Esophagus (tissue), 2 donors: ENCODE data around the gene TTLL7. TPM values are rescaled to one million over a fixed set of nuclear protein-coding genes. Genes with fewer than 3 reads are reported as not detected.

Experiments used
- H3K27ac ChIP-seq, 2 donors: one replicate each; pipeline ENCODE4 v1.5.1; 2013; ENCODE audit warnings: low read depth in 2 of 2, mild to moderate bottlenecking in 2 of 2, inconsistent platforms in 1 of 2, low read length in 1 of 2, moderate library complexity in 1 of 2
- H3K27me3 ChIP-seq, 2 donors: one replicate each; pipeline ENCODE4 v1.6.1; 2013; ENCODE audit warnings: low read length in 2 of 2, control low read depth in 1 of 2, mild to moderate bottlenecking in 1 of 2; ENCODE audit not compliant: insufficient read depth in 2 of 2, control insufficient read depth in 1 of 2
- H3K36me3 ChIP-seq, 2 donors: one replicate each; pipeline ENCODE4 v1.6.1; 2013; ENCODE audit warnings: low read length in 1 of 2; ENCODE audit not compliant: control insufficient read depth in 2 of 2, insufficient read depth in 2 of 2
- H3K4me1 ChIP-seq, 2 donors: one replicate each; pipeline ENCODE4 v1.6.1; 2013; ENCODE audit warnings: low read length in 1 of 2; ENCODE audit not compliant: control insufficient read depth in 2 of 2, insufficient read depth in 2 of 2
- H3K4me3 ChIP-seq, 2 donors: one replicate each; pipeline ENCODE4 v1.5.1; 2013; ENCODE audit warnings: low read length in 2 of 2, mild to moderate bottlenecking in 2 of 2, low read depth in 1 of 2, moderate library complexity in 1 of 2
- H3K9me3 ChIP-seq, 2 donors: one replicate each; pipeline ENCODE4 v1.6.1; 2013; ENCODE audit warnings: mild to moderate bottlenecking in 2 of 2, low read depth in 1 of 2, low read length in 1 of 2, moderate library complexity in 1 of 2; ENCODE audit not compliant: control insufficient read depth in 2 of 2, insufficient read depth in 1 of 2
- WGBS, 2 donors: extraction: QIAGEN DNeasy Blood & Tissue Kit; methylation state at CpG; one replicate each; pipeline ENCODE4 v1.1.7; 2013; 5-methylcytosine and 5-hydroxymethylcytosine counted together
- polyA plus RNA-seq, 2 donors: library from polyadenylated mRNA; stranded (reverse); fragments of 200-250 nt; gene quantifications; one replicate each; pipeline ENCODE4 v1.2.3, GENCODE V29; 2013
- donor health status: healthy with polysubstance abuse.
- donor health status: Bipolar disorder and iron deficiency.

Gene TTLL7, protein sequence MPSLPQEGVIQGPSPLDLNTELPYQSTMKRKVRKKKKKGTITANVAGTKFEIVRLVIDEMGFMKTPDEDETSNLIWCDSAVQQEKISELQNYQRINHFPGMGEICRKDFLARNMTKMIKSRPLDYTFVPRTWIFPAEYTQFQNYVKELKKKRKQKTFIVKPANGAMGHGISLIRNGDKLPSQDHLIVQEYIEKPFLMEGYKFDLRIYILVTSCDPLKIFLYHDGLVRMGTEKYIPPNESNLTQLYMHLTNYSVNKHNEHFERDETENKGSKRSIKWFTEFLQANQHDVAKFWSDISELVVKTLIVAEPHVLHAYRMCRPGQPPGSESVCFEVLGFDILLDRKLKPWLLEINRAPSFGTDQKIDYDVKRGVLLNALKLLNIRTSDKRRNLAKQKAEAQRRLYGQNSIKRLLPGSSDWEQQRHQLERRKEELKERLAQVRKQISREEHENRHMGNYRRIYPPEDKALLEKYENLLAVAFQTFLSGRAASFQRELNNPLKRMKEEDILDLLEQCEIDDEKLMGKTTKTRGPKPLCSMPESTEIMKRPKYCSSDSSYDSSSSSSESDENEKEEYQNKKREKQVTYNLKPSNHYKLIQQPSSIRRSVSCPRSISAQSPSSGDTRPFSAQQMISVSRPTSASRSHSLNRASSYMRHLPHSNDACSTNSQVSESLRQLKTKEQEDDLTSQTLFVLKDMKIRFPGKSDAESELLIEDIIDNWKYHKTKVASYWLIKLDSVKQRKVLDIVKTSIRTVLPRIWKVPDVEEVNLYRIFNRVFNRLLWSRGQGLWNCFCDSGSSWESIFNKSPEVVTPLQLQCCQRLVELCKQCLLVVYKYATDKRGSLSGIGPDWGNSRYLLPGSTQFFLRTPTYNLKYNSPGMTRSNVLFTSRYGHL
- 1 to 10 TPM; 1.6 to 3.6 TPM for polyA plus RNA-seq

GRCh38 chr1:83998498-83999315, at the start of gene TTLL7:
TSS of gene TTLL7 (minus strand) at chr1:83999132. CDS start at chr1:83952211, 46,921 bp downstream.
- H3K27ac ChIP-seq, result peak within 1 kb of the TSS; percentile 36 to 77
- H3K4me3 ChIP-seq, result peak within 1 kb of the TSS; percentile 69 to 76
- H3K27me3 ChIP-seq, result peaks cover 0 to 3% of the 10 kb centered on the region in 2 donors
- 1% methylated on average over 66 to 73 of the region's 73 CpGs for WGBS, 2 donors
- no peaks in the 10 kb centered on the region for H3K9me3 ChIP-seq
- no peaks in the 10 kb centered on the region for H3K36me3 ChIP-seq
- no peaks in the 10 kb centered on the region for H3K4me1 ChIP-seq

DNA sequence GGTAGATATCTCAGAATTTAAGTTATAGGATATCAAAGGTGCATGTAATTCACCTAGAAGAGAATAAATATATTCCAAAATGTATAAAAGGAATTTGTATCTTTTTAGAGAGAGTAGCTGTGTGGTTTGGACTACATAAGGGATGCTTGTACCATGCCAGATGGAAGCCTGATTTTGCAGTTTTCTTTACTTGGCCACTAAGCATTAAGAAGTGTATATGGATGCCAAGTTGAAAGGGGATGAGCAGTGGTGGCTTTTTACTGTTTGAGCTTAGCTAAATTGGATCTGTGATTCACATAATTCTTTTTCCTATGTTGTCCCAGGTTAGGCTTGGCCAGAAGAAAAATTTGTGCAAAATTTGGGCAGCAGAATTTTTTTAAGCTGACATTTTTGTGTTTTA, 43.5 kb upstream of the TTLL7 start:
- Histone ChIP-seq H3K36me3 (no peaks in the 10 kb centered on the region), H3K27ac (no peak overlapping the region), H3K27me3 (no peaks in the 10 kb centered on the region), H3K4me1 (no peaks in the 10 kb centered on the region), H3K4me3 (no peak overlapping the region), H3K9me3 (no peaks in the 10 kb centered on the region)

DNA sequence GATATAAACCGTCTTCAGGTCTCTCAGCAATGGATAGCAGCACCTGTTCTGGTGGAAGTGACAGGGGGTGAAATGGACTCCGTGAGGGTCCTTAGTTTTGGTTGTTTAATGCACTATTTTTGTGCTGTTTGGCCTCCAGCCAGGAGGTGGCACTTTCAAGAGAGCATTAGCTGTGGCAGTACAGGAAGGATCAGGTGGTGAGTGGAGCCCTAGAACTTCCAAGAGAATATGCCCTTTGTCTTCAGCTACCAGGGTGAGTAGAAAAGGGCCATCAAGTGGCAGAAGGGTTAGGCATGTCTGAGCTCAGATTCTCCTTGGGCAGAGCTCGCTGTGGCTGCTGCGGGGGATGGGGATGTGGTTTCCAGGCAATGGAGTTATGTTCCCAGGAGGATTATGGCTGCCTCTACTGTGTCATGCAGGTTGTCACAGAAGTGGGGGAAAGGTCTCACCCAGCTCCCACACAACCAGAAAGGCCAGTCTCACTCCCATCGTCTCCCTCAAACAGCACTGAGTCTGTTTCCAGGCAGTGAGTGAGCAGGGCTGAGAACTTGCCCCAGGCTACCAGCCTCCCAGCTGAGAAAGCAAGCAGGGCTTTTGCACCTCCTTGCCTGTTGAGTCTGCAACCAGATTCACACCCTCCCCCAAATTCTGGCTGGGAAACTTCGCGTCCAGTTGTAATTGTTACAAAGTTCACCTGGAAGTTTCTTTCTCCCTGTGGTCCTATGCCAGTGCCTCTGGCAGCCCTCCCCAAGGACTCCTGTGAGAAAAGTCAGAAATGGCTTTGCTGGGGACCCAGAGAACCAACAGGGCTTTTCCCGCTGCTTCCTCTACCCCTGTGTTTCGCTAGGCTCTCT, 39.1 kb upstream of the TTLL7 start:
- 78 to 90% methylated on average over 9 of the region's 9 CpGs for WGBS, 2 donors
- no peaks in the 10 kb centered on the region for H3K36me3 ChIP-seq
- no peak overlapping the region for H3K4me3 ChIP-seq
- no peaks in the 10 kb centered on the region for H3K4me1 ChIP-seq
- no peak overlapping the region for H3K27ac ChIP-seq
- no peaks in the 10 kb centered on the region for H3K27me3 ChIP-seq
- no peaks in the 10 kb centered on the region for H3K9me3 ChIP-seq

DNA sequence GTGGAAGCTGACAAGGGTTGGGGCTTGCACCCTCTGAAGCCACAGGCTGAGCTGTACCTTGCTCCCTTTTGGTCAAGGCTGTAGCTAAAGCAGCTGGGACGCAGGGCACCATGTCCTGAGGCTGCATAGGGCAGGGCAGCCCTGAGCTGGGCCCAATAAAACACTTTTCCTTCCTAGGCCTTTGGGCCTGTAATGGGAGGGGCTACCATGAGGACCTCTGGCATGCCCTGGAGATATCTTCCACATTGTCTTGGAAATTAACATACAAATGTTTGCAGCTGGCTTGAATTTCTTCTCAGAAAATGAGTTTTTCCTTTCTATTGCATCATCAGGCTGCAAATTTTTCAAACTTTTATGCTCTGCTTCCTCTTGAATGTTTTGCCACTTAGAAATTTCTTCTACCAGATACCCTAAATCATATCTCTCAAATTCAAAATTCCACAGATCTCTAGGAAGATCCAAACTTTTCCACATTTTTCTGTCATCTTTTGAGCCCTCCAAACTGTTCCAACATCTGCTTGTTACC, 32.9 kb upstream of the TTLL7 start:
- H3K4me1 ChIP-seq, result no peaks in the 10 kb centered on the region
- H3K27me3 ChIP-seq, result no peaks in the 10 kb centered on the region
- H3K4me3 ChIP-seq, result no peak overlapping the region
- H3K9me3 ChIP-seq, result no peaks in the 10 kb centered on the region
- WGBS, 2 donors, result 87 to 95% methylated on average over 1 of the region's 1 CpG
- no peaks in the 10 kb centered on the region for H3K36me3 ChIP-seq
- H3K27ac ChIP-seq, result no peak overlapping the region

GRCh38 chr1:84027368-84027767, 28.4 kb upstream of the TTLL7 start:
- Histone ChIP-seq H3K36me3 (no peaks in the 10 kb centered on the region), H3K27ac (no peak overlapping the region), H3K4me3 (no peak overlapping the region), H3K4me1 (no peaks in the 10 kb centered on the region), H3K27me3 (no peaks in the 10 kb centered on the region), H3K9me3 (no peaks in the 10 kb centered on the region)
- 84 to 92% methylated on average over 2 of the region's 2 CpGs for WGBS, 2 donors

GRCh38 chr1:84025966-84026365, 27.0 kb upstream of the TTLL7 start:
- no peak overlapping the region for H3K4me3 ChIP-seq
- H3K9me3 ChIP-seq, result no peaks in the 10 kb centered on the region
- no peaks in the 10 kb centered on the region for H3K27me3 ChIP-seq
- no peak overlapping the region for H3K27ac ChIP-seq
- H3K36me3 ChIP-seq, result no peaks in the 10 kb centered on the region
- H3K4me1 ChIP-seq, result no peaks in the 10 kb centered on the region
- WGBS, 2 donors, result 88 to 90% methylated on average over 3 of the region's 3 CpGs

DNA sequence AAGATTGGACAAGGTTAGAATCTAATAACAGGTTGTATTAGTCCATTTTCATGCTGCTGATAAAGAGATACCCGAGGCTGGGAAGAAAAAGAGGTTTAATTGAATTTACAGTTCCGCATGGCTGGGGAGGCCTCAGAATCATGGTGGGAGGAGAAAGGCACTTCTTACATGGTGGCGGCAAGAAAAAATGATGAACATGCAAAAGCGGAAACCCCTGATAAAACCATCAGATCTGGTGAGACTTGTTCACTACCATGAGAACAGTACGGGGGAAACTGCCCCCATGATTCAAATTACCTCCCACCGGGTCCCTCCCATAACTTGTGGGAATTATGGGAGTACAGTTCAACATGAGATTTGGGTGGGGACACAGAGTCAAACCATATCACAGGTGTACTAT, 22.9 kb upstream of the TTLL7 start:
- no peak overlapping the region for H3K4me3 ChIP-seq
- H3K4me1 ChIP-seq, result no peaks in the 10 kb centered on the region
- H3K27ac ChIP-seq, result no peak overlapping the region
- 92 to 96% methylated on average over 6 of the region's 6 CpGs for WGBS, 2 donors
- H3K36me3 ChIP-seq, result no peaks in the 10 kb centered on the region
- no peaks in the 10 kb centered on the region for H3K9me3 ChIP-seq
- H3K27me3 ChIP-seq, result no peaks in the 10 kb centered on the region

DNA sequence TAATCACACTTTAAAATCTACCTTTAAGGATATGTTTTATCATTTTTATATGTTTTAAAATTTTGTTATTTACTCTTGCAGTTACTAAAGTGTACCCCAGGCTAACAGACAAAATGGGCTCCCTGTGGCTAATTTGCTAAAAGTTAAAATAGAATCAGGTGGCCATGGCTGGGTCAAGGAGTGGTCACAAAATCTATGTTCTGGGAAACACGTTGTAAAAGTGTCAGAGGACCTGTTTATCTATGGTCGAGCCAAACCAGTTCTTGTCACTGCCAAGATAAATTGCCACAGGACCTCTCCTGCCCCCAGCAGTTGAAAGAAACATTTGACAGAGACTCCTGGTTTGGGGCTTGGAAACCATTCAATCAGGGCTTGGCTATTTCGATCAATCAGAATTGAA, 21.2 kb upstream of the TTLL7 start:
- no peak overlapping the region for H3K4me3 ChIP-seq
- H3K27me3 ChIP-seq, result no peaks in the 10 kb centered on the region
- 18 to 19% methylated on average over 3 of the region's 3 CpGs for WGBS, 2 donors
- H3K4me1 ChIP-seq, result no peaks in the 10 kb centered on the region
- no peaks in the 10 kb centered on the region for H3K9me3 ChIP-seq
- no peaks in the 10 kb centered on the region for H3K36me3 ChIP-seq
- H3K27ac ChIP-seq, result no peak overlapping the region
